ENCODE data around the gene HOTAIR. TPM values are rescaled to one million over a fixed set of nuclear protein-coding genes. Genes with fewer than 3 reads are reported as not detected.

Gene HOTAIR
- not detected for total RNA-seq
- long read RNA-seq, donor 1: 0 reads
- long read RNA-seq, donor 2: 0 reads

GRCh38 chr12:53974084-53975063 lies at the start of gene HOTAIR:
Gene HOTAIR (minus strand): TSS chr12:53974954.
- H3K4me1 ChIP-seq (ENCODE audit: low read depth): peaks cover 8% of the 10 kb centered on the region
- no peaks in the 10 kb centered on the region for H3K36me3 ChIP-seq (ENCODE audit: low read depth)

DNA sequence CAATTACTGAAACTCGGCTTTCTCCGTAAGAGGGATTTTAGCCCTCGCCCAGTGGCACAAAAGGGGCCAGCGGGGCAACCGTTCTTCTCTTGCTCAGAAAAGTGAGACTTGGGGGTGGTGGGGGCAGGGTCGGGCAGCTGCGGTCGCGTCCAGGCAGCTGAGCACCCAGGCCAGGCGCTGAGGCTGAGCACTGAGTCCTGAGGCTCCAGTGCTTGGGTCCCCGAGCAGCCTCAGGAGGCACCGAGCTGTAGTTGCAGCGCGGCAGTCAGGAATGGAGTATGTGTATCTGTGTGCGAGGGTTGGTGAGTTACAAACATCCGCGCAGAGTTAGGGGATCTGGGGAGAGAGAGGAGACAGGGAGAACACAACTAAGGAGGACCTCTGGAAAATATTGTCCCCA lies 49.4 kb upstream of the HOTAIR start:
- no peak for TF ChIP-seq CTCF (IDR thresholded peaks at IDR 0.05)
- intact Hi-C loops (cut with DNase I, micrococcal nuclease): no loop called here
- Histone ChIP-seq H3K4me3 (no peak overlapping the region), H3K4me1 (ENCODE audit: low read depth) (peaks cover 7% of the 10 kb centered on the region), H3K9me3 (no peaks in the 10 kb centered on the region), H3K36me3 (ENCODE audit: low read depth) (no peaks in the 10 kb centered on the region)
- ATAC-seq (no peak), DNase-seq (no peak)

More at GRCh38 chr12:53974084-53975063, at the start of gene HOTAIR:
- ATAC-seq: peak; percentile 19
- TF ChIP-seq CTCF (IDR thresholded peaks at IDR 0.05): no peak
- DNase-seq: no peak
- Histone ChIP-seq H3K9me3 (peaks cover 6% of the 10 kb centered on the region), H3K4me3 (no peak within 1 kb of the TSS)
- intact Hi-C loops (cut with DNase I, micrococcal nuclease): no loop called here

DNA sequence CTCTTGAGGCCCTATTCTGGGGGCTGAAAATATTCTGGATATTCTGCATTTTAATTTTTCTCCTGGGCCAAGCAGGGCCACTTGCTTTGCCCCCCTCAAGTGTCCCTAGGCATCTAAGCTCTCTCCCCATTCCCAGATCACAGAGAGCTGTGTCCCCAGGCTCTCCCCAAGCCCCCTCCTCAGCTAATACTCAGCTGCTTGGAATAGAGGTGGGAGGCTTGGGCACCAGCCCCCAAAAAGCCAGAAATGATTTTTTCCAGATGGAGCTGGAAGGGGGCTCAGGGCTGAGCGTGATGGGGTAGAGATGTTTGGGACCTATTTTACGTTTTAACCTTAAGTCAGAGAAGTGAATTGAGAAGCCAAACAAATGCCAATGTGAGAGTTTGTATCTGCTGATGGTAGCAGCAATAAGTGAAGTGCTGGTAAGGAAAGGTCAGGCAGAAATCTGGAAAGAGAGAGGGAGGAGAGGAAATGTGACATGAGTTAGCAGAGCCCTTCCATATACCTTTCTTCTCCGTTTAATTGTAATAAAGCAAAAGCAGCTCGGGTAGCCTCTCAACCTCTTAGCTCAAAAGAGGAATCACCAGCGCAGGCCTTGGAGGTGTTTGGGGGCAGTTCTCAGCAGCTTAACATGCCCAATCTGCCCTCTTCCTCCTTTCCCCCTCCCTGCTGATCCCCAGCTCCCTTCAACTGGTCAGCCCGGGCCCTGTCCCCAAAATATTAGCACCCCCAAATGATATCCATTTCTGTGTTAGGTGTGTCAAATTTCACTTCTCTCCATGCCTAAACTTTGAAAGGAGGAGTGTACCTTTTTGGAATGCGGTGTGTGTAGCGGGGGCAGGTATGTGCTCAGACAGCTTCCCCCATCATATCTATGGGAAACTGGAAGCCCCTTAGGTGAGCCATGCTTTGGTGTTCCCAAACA lies 48.5 kb upstream of the HOTAIR start:
- DNase-seq: no peak
- H3K9me3 ChIP-seq: no peaks in the 10 kb centered on the region
- peaks cover 7% of the 10 kb centered on the region for H3K4me1 ChIP-seq (ENCODE audit: low read depth)
- no peak overlapping the region for H3K4me3 ChIP-seq
- TF ChIP-seq CTCF (IDR thresholded peaks at IDR 0.05): no peak
- no peak for ATAC-seq
- intact Hi-C loops (cut with DNase I, micrococcal nuclease): no loop called here
- no peaks in the 10 kb centered on the region for H3K36me3 ChIP-seq (ENCODE audit: low read depth)

- Histone ChIP-seq H3K4me1 (ENCODE audit: low read depth) (peaks cover 11% of the 10 kb centered on the region), H3K4me3 (no peak overlapping the region), H3K9me3 (no peaks in the 10 kb centered on the region), H3K36me3 (ENCODE audit: low read depth) (no peaks in the 10 kb centered on the region)
- intact Hi-C loops (cut with DNase I, micrococcal nuclease): no loop called here
- no peak for DNase-seq
- no peak for TF ChIP-seq CTCF (IDR thresholded peaks at IDR 0.05)
- ATAC-seq: no peak
These were observed 46.8 kb upstream of the HOTAIR start for GRCh38 chr12:54021432-54022013.
